H1 (cell line): ENCODE results near the gene CAT. TPM values are rescaled to one million over a fixed set of nuclear protein-coding genes. Genes with fewer than 3 reads are reported as not detected.

Experiments
- CTCF ChIA-PET: fragments of 300-600 bp; sonication (Branson Sonifier 250); formaldehyde crosslinking; loops from one replicate; lab custom pipeline; 2021; ENCODE audit not compliant: partially characterized antibody; lab: Charles Lee
- POLR2A ChIA-PET: fragments of 300-600 bp; sonication (Branson Sonifier 250); formaldehyde crosslinking; loops from one replicate; lab custom pipeline; 2021; ENCODE audit warnings: inconsistent platforms; ENCODE audit not compliant: partially characterized antibody; lab: Charles Lee
- DNase-seq, 2 experiments: peaks; one replicate each; pipeline versions ENCODE4 v3.0.0 to v3.0.0-alpha.2; 2010 to 2022; ENCODE audit warnings: low spot score in 2 of 2, low read depth in 1 of 2, mixed read lengths in 1 of 2
- FAIRE-seq: peaks from 2 replicates; lab custom pipeline; 2011; peaks lifted over from hg19 to GRCh38; lab: Jason Lieb, UNC
- H2AFZ ChIP-seq: 2 replicates; pipeline ENCODE4 v1.8.1; 2012; ENCODE audit warnings: low read length, inconsistent platforms
- H2AK5ac ChIP-seq: 2 replicates; pipeline ENCODE4 v1.6.1; 2013; ENCODE audit warnings: low read depth, low read length
- H2BK120ac ChIP-seq: replicated peaks from 2 replicates; pipeline ENCODE3; 2013; ENCODE audit warnings: low read depth, low read length, inconsistent platforms
- H2BK12ac ChIP-seq: 2 replicates; pipeline ENCODE4 v1.6.1; 2013; ENCODE audit warnings: low read depth, low read length
- H2BK15ac ChIP-seq: 2 replicates; pipeline ENCODE4 v1.6.1; 2013; ENCODE audit warnings: low read length
- H2BK20ac ChIP-seq: 2 replicates; pipeline ENCODE4 v1.6.1; 2013; ENCODE audit warnings: low read length
- H2BK5ac ChIP-seq: 2 replicates; pipeline ENCODE4 v1.6.1; 2013; ENCODE audit warnings: low read depth, low read length
- H3K14ac ChIP-seq: 2 replicates; pipeline ENCODE4 v1.6.1; 2013; ENCODE audit warnings: inconsistent platforms; ENCODE audit not compliant: insufficient read length
- H3K18ac ChIP-seq: 2 replicates; pipeline ENCODE4 v1.6.1; 2013; ENCODE audit warnings: low read length; ENCODE audit errors: extremely low read depth
- H3K23ac ChIP-seq: 2 replicates; pipeline ENCODE4 v1.6.1; 2013; ENCODE audit warnings: inconsistent platforms; ENCODE audit not compliant: insufficient read length
- H3K23me2 ChIP-seq: 2 replicates; pipeline ENCODE4 v1.6.1; 2013; ENCODE audit warnings: low read depth, low read length
- H3K27ac ChIP-seq: 2 replicates; pipeline ENCODE4 v1.6.1; 2011; ENCODE audit warnings: low read depth, low read length, inconsistent platforms
- H3K27me3 ChIP-seq, 4 experiments: replicated peaks in 1 of 4; 1 replicate in 1 of 4; 2 replicates in 3 of 4; pipeline versions ENCODE4 v1.6.1 to v1.8.1; 2011 to 2013; ENCODE audit warnings: low read length in 3 of 4, mild to moderate bottlenecking in 3 of 4, inconsistent platforms in 2 of 4, mixed read lengths in 2 of 4, moderate library complexity in 1 of 4; ENCODE audit not compliant: control insufficient read depth in 3 of 4, insufficient read depth in 3 of 4; ENCODE audit errors: extremely low read depth in 1 of 4
- H3K36me3 ChIP-seq, 4 experiments: 2 replicates each; pipeline versions ENCODE4 v1.6.1 to v1.8.1; 2011 to 2013; ENCODE audit warnings: mild to moderate bottlenecking in 4 of 4, low read length in 3 of 4, moderate library complexity in 2 of 4, control low read depth in 1 of 4, inconsistent platforms in 1 of 4; ENCODE audit not compliant: insufficient read depth in 4 of 4, control insufficient read depth in 2 of 4
- H3K4ac ChIP-seq: replicated peaks from 2 replicates; pipeline ENCODE3; 2013; ENCODE audit warnings: low read length, low read depth, mixed read lengths, inconsistent platforms; ENCODE audit not compliant: insufficient read length
- H3K4me1 ChIP-seq, 4 experiments: replicated peaks in 1 of 4; 1 replicate in 1 of 4; 2 replicates in 3 of 4; pipeline versions ENCODE4 v1.6.1 to v1.8.1; 2011 to 2013; ENCODE audit warnings: low read length in 3 of 4, inconsistent platforms in 2 of 4, mixed read lengths in 1 of 4; ENCODE audit not compliant: insufficient read depth in 4 of 4, control insufficient read depth in 3 of 4
- H3K4me2 ChIP-seq, 2 experiments: 2 replicates each; pipeline versions ENCODE4 v1.6.1 to v1.8.1; 2011 to 2013; ENCODE audit warnings: low read depth in 2 of 2, low read length in 2 of 2, control low read depth in 1 of 2, inconsistent platforms in 1 of 2, mild to moderate bottlenecking in 1 of 2; ENCODE audit not compliant: insufficient read depth in 1 of 2
- H3K4me3 ChIP-seq, 4 experiments: fragments of 200-600, 300-600 bp in 1 of 4; sonication (generic), shearing (Covaris generic), sonication (Bioruptor Twin) in 1 of 4; 2 replicates each; pipeline versions ENCODE4 v1.5.1 to v1.8.1; 2011 to 2016; ENCODE audit warnings: low read length in 4 of 4, low read depth in 3 of 4, control low read depth in 2 of 4, inconsistent platforms in 2 of 4, mild to moderate bottlenecking in 2 of 4, mixed read lengths in 1 of 4, moderate library complexity in 1 of 4; ENCODE audit not compliant: insufficient read depth in 2 of 4; ENCODE audit errors: extremely low read depth in 1 of 4
- H3K56ac ChIP-seq: replicated peaks from 2 replicates; pipeline ENCODE3; 2013; ENCODE audit warnings: low read depth, mild to moderate bottlenecking, mixed read lengths, low read length, inconsistent platforms; ENCODE audit not compliant: insufficient read length
- H3K79me1 ChIP-seq: 2 replicates; pipeline ENCODE4 v1.6.1; 2013; ENCODE audit warnings: low read depth, low read length, control low read depth
- H3K79me2 ChIP-seq, 2 experiments: 2 replicates each; pipeline versions ENCODE4 v1.6.1 to v1.8.1; 2012 to 2013; ENCODE audit warnings: low read length in 2 of 2, mild to moderate bottlenecking in 2 of 2, inconsistent platforms in 1 of 2; ENCODE audit not compliant: insufficient read depth in 2 of 2, control insufficient read depth in 1 of 2
- H3K9ac ChIP-seq, 4 experiments: replicated peaks in 1 of 4; 1 replicate in 1 of 4; 2 replicates in 3 of 4; pipeline versions ENCODE4 v1.6.1 to v1.8.1; 2011 to 2013; ENCODE audit warnings: low read depth in 3 of 4, low read length in 3 of 4, control low read depth in 2 of 4, mild to moderate bottlenecking in 2 of 4, moderate library complexity in 2 of 4, inconsistent platforms in 1 of 4; ENCODE audit errors: extremely low read depth in 1 of 4
- H3K9me3 ChIP-seq, 2 experiments: 2 replicates each; pipeline versions ENCODE4 v1.6.1 to v1.8.1; 2012 to 2013; ENCODE audit warnings: mild to moderate bottlenecking in 2 of 2, moderate library complexity in 2 of 2, control low read depth in 1 of 2, inconsistent platforms in 1 of 2, low read depth in 1 of 2, low read length in 1 of 2, mixed read lengths in 1 of 2; ENCODE audit not compliant: insufficient read depth in 2 of 2
- H4K20me1 ChIP-seq, 2 experiments: replicated peaks in 1 of 2; 2 replicates each; pipeline versions ENCODE3 to v1.8.1; 2011 to 2013; ENCODE audit warnings: inconsistent platforms in 2 of 2, low read length in 2 of 2, mild to moderate bottlenecking in 1 of 2; ENCODE audit not compliant: insufficient read depth in 2 of 2, control insufficient read depth in 1 of 2
- H4K5ac ChIP-seq: 2 replicates; pipeline ENCODE4 v1.6.1; 2013; ENCODE audit warnings: low read length, low read depth, mixed read lengths, inconsistent platforms; ENCODE audit not compliant: insufficient read length
- H4K8ac ChIP-seq: 2 replicates; pipeline ENCODE4 v1.8.0; 2013; ENCODE audit warnings: mild to moderate bottlenecking, moderate library complexity, low read length, inconsistent platforms; ENCODE audit not compliant: insufficient read depth; ENCODE audit errors: extremely low read depth
- H4K91ac ChIP-seq: replicated peaks from 2 replicates; pipeline ENCODE3; 2013; ENCODE audit warnings: low read length, mixed read lengths, inconsistent platforms; ENCODE audit not compliant: insufficient read length
- HDAC2 ChIP-seq, 2 experiments: fragments of 300-600 bp in 1 of 2; sonication (generic) in 1 of 2; IDR thresholded peaks; 2 replicates each; pipeline ENCODE4 v1.6.1; 2011 to 2012; ENCODE audit warnings: low read depth in 2 of 2, low read length in 2 of 2, mild to moderate bottlenecking in 2 of 2, moderate library complexity in 2 of 2, borderline replicate concordance in 1 of 2, inconsistent platforms in 1 of 2
- SIX5 ChIP-seq: IDR thresholded peaks from 2 replicates; pipeline ENCODE4 v1.6.1; 2011; ENCODE audit warnings: mild to moderate bottlenecking, low read depth, low read length
- TAF7 ChIP-seq: optimal IDR thresholded peaks from 2 replicates; pipeline ENCODE3; 2011; ENCODE audit warnings: low read depth, mild to moderate bottlenecking, inconsistent platforms, low read length, moderate library complexity, borderline replicate concordance
- WGBS, 2 experiments: shearing (Covaris generic) in 1 of 2; methylation state at CpG; one replicate each; pipeline versions ENCODE4 v1.1.6 to v1.1.7; 2013 to 2015; ENCODE audit warnings: low lambda C conversion rate in 2 of 2, mixed read lengths in 2 of 2, inconsistent platforms in 1 of 2, low coverage in 1 of 2, missing lambda C conversion rate in 1 of 2; ENCODE audit not compliant: insufficient replicate concordance in 2 of 2, insufficient coverage in 1 of 2, insufficient read length in 1 of 2; ENCODE audit errors: extremely low coverage in 1 of 2, missing lambda C conversion rate in 1 of 2; 5-methylcytosine and 5-hydroxymethylcytosine counted together
- polyA plus RNA-seq, 7 experiments: library from polyadenylated mRNA; depleted of rRNA in 3 of 7; stranded (reverse) in 5 of 7; unstranded in 2 of 7; fragments of >200 nt in 5 of 7; fragments of 200-250 nt in 2 of 7; gene quantifications; 1 replicate in 5 of 7; 2 replicates in 1 of 7; 4 replicates in 1 of 7; pipeline versions ENCODE4 v1.2.1 to v1.2.3, GENCODE V29; 2011 to 2013; ENCODE audit warnings: missing spikeins in 2 of 7, mixed read lengths in 2 of 7
- total RNA-seq: library from RNA; stranded (reverse); fragmentation: NEBNext Ultra II Directional; extraction: Animal tissue kit (Norgen Biotek cat#: 25700); gene quantifications from 2 replicates; pipeline ENCODE4 v1.2.1, GENCODE V29; 2021

The CAT gene
- total and polyA plus RNA-seq, 2 of the 8 experiments (the other 6 are each of a cell fraction or from before 2014, with no cell fraction given): 9.6 to 15.0 TPM

DNA sequence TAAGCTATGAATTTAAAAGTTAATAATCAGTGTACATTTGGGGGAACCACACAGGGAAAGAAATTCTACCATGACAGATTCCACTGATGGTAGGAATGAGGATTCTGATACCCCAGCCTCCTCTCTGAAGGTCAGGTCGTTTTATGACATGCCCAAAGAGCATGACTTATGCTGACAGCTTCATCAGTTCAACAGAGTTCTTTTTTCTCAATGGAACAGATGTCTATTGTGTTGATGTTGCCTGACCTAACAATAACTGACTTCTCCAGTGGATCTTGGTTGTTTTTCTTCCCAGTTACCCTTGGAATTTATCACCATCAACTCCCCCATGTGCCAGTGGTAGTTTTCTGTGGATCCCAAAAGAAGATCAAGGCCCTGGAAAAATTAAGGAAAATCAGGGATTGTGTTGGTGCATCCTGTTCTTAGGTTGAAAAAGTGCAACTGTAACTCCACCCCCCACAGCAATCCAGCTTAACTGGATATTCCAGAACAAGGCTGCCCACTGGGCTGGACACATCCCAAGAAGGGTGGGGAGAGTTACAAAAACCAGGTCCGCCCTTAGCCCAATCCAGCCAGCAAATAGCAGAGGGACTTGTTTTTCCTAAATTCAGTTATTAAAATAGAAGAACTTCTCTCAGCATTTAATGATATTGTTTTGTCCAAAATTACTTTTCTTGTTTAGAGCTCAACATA lies 31.5 kb upstream of the CAT start:
- Histone ChIP-seq H2BK15ac (no peak overlapping the region), H2AK5ac (no peak overlapping the region), H3K27ac (no peak overlapping the region), H3K56ac (no peak overlapping the region), H4K20me1 (no peaks in the 10 kb centered on the region), H2AFZ (no peak overlapping the region), H3K9me3 (no peaks in the 10 kb centered on the region), H2BK120ac (no peak overlapping the region), H4K91ac (no peak overlapping the region), H3K18ac (no peak overlapping the region), H3K4me1 (no peaks in the 10 kb centered on the region), H2BK12ac (no peak overlapping the region), H4K5ac (no peak overlapping the region), H3K79me2 (no peaks in the 10 kb centered on the region), H3K23ac (no peak overlapping the region), H4K8ac (no peak overlapping the region), H3K4ac (no peak overlapping the region), H3K4me3 (no peak overlapping the region), H3K4me2 (no peak overlapping the region), H3K27me3 (no peaks in the 10 kb centered on the region), H2BK20ac (no peak overlapping the region), H3K14ac (no peak overlapping the region), H3K23me2 (no peaks in the 10 kb centered on the region; the same call in 1 of the 2 replicates), H3K9ac (no peak overlapping the region), H3K79me1 (no peaks in the 10 kb centered on the region), H3K36me3 (no peaks in the 10 kb centered on the region), H2BK5ac (no peak overlapping the region)
- TF ChIP-seq HDAC2 (IDR thresholded peaks at IDR 0.05; ENCODE audit: borderline replicate concordance in 1 of 2, low read depth in 2 of 2, low read length in 2 of 2) (no peak), TAF7 (no peak), SIX5 (no peak)
- 86% methylated on average over 2 of the region's 2 CpGs; no CpG with 5 or more reads in 1 of the 2 experiments for WGBS, 2 experiments
- ChIA-PET POLR2A (no interaction called here), CTCF (interaction anchor here (2.6 kb wide), 1 partner anchor 10 kb away, joined by 15 read pairs; no protein-coding TSS in a partner anchor)
- no peak for DNase-seq
- FAIRE-seq: no peak
